Midbrain (tissue), 1 donor: ENCODE data around the gene SCAMP1.
A peak's percentile ranks its signal among the peaks of the same experiment; 100 is the strongest.
"Not testable (repeated sequence)": the region's sequence is repeated elsewhere in the genome, so short reads cannot be mapped to it uniquely, and the experiment has no call there.

ENCODE experiments used
- DNase-seq: peaks from one replicate; lab custom pipeline; 2025; lab: John Stamatoyannopoulos, UW

Gene SCAMP1

GRCh38 chr5:78424665-78425064, 64.2 kb downstream of the SCAMP1 start:
- no peak for DNase-seq

- DNase-seq: no peak
Observed at GRCh38 chr5:78429332-78429980, 69.0 kb downstream of the SCAMP1 start.

- no peak for DNase-seq
Observed at GRCh38 chr5:78430866-78431265, 70.4 kb downstream of the SCAMP1 start.

GRCh38 chr5:78433972-78434371, 73.6 kb downstream of the SCAMP1 start:
- DNase-seq: no peak

GRCh38 chr5:78447775-78448424, 87.5 kb downstream of the SCAMP1 start:
- no peak for DNase-seq

GRCh38 chr5:78449103-78449502, 88.7 kb downstream of the SCAMP1 start:
- DNase-seq: no peak

- not testable (repeated sequence) for DNase-seq
Observed at GRCh38 chr5:78457507-78457906, 97.1 kb downstream of the SCAMP1 start.

- no peak for DNase-seq
Observed at GRCh38 chr5:78458843-78459242, 98.4 kb downstream of the SCAMP1 start.

- DNase-seq: no peak
Observed at GRCh38 chr5:78467140-78467539, 106.7 kb downstream of the SCAMP1 start.

GRCh38 chr5:78467752-78468357, 107.4 kb downstream of the SCAMP1 start:
- peak; percentile 18 for DNase-seq

- DNase-seq: no peak
Observed at GRCh38 chr5:78471896-78472295, 111.5 kb downstream of the SCAMP1 start.

- DNase-seq: no peak
Observed at GRCh38 chr5:78472469-78473106, 112.2 kb downstream of the SCAMP1 start.

- DNase-seq: no peak
Observed at GRCh38 chr5:78473751-78474150, 113.3 kb downstream of the SCAMP1 start.

GRCh38 chr5:78475370-78475769, 115.0 kb downstream of the SCAMP1 start:
- DNase-seq: no peak

- no peak for DNase-seq
Observed at GRCh38 chr5:78476795-78477194, 116.4 kb downstream of the SCAMP1 start.

GRCh38 chr5:78482948-78483347, 122.5 kb downstream of the SCAMP1 start:
- DNase-seq: no peak

- DNase-seq: peak; percentile 15
Observed at GRCh38 chr5:78483809-78484521, 123.5 kb downstream of the SCAMP1 start.

GRCh38 chr5:78486218-78486617, 125.8 kb downstream of the SCAMP1 start:
- DNase-seq: no peak

- no peak for DNase-seq
Observed at GRCh38 chr5:78487846-78488245, 127.4 kb downstream of the SCAMP1 start.

- no peak for DNase-seq
Observed at GRCh38 chr5:78490709-78491485, 130.5 kb downstream of the SCAMP1 start.

GRCh38 chr5:78492224-78492623, 131.8 kb downstream of the SCAMP1 start:
- DNase-seq: no peak
